ENCODE results near the gene PHOX2A. TPM values are rescaled to one million over a fixed set of nuclear protein-coding genes. Genes with fewer than 3 reads are reported as not detected.

PHOX2A gene
- total RNA-seq, 3 donors from 2014 or later (not counting 1 experiment from before 2014, with no cell fraction given) = not detected

GRCh38 chr11:72228229-72228843, 15.6 kb downstream of the PHOX2A start:
- no peak overlapping the region for H3K4me3 ChIP-seq (ENCODE audit: low read length)
- DNase-seq (no peak), ATAC-seq (no peak)
- Mint-ChIP-seq H3K4me3 (no peak overlapping the region), H3K27ac (no peak overlapping the region), H3K9me3 (no peaks in the 10 kb centered on the region), H3K27me3 (ENCODE audit: low read depth in 2 of 2) (no peaks in the 10 kb centered on the region), H3K36me3 (no peaks in the 10 kb centered on the region), H3K4me1 (peaks cover 8 to 42% of the 10 kb centered on the region in 2 donors)
- intact Hi-C loops (cut with micrococcal nuclease) = no loop called here
- 95% methylated on average over 16 of the region's 16 CpGs for WGBS (ENCODE audit: insufficient coverage)
- no peaks in the 10 kb centered on the region for H3K27me3 ChIP-seq (ENCODE audit: control insufficient read depth, insufficient read depth, low read length)
- H3K36me3 ChIP-seq (ENCODE audit: control insufficient read depth, insufficient read depth, low read length) = peaks cover 48% of the 10 kb centered on the region
- TF ChIP-seq, protein P1, sequence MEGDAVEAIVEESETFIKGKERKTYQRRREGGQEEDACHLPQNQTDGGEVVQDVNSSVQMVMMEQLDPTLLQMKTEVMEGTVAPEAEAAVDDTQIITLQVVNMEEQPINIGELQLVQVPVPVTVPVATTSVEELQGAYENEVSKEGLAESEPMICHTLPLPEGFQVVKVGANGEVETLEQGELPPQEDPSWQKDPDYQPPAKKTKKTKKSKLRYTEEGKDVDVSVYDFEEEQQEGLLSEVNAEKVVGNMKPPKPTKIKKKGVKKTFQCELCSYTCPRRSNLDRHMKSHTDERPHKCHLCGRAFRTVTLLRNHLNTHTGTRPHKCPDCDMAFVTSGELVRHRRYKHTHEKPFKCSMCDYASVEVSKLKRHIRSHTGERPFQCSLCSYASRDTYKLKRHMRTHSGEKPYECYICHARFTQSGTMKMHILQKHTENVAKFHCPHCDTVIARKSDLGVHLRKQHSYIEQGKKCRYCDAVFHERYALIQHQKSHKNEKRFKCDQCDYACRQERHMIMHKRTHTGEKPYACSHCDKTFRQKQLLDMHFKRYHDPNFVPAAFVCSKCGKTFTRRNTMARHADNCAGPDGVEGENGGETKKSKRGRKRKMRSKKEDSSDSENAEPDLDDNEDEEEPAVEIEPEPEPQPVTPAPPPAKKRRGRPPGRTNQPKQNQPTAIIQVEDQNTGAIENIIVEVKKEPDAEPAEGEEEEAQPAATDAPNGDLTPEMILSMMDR (IDR thresholded peaks at IDR 0.05) = no peak
- H3K4me1 ChIP-seq (ENCODE audit: control insufficient read depth, insufficient read depth, low read length) = peaks cover 25% of the 10 kb centered on the region
- H3K27ac ChIP-seq (ENCODE audit: low read length) = no peak overlapping the region
- no peaks in the 10 kb centered on the region for H3K9me3 ChIP-seq (ENCODE audit: control insufficient read depth, insufficient read depth, low read length)

- Histone ChIP-seq H3K4me3 (ENCODE audit: low read length) (no peak overlapping the region), H3K9me3 (ENCODE audit: control insufficient read depth, insufficient read depth, low read length) (no peaks in the 10 kb centered on the region), H3K27me3 (ENCODE audit: control insufficient read depth, insufficient read depth, low read length) (no peaks in the 10 kb centered on the region), H3K36me3 (ENCODE audit: control insufficient read depth, insufficient read depth, low read length) (peaks cover 42% of the 10 kb centered on the region), H3K27ac (ENCODE audit: low read length) (no peak overlapping the region), H3K4me1 (ENCODE audit: control insufficient read depth, insufficient read depth, low read length) (peaks cover 29% of the 10 kb centered on the region)
- Mint-ChIP-seq H3K36me3 (no peaks in the 10 kb centered on the region), H3K9me3 (no peaks in the 10 kb centered on the region), H3K4me3 (no peak overlapping the region), H3K4me1 (peaks cover 13 to 48% of the 10 kb centered on the region in 2 donors), H3K27ac (no peak overlapping the region), H3K27me3 (ENCODE audit: low read depth in 2 of 2) (no peaks in the 10 kb centered on the region)
- whole genome bisulfite sequencing (ENCODE audit: insufficient coverage) = 94% methylated on average over 14 of the region's 14 CpGs
- ATAC-seq (no peak), DNase-seq (no peak)
- intact Hi-C loops (cut with micrococcal nuclease) = no loop called here
- TF ChIP-seq, protein P1 (IDR thresholded peaks at IDR 0.05) = no peak
Measured at GRCh38 chr11:72227316-72228228, 16.4 kb downstream of the PHOX2A start.

DNA sequence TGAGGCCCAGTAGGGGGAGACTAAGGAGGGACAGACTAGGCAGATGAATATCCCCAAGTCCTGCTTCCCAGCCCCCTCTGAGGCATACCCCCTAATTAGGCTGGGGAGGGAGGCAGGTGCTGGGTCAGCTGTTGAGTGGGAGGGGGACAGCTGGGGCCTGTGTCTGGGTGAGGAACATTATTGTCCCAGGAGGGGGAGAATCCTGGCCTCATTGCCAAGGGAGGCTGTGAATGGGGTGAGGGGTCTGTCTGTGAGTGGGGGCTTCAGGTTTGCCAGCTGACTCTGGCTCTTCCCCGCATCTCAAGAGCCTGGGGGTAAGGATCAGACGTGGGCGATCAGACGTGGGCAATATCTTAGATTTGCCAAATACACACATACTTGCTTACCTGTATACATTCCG, 17.3 kb downstream of the PHOX2A start:
- Mint-ChIP-seq H3K9me3 (no peaks in the 10 kb centered on the region), H3K4me3 (no peak overlapping the region), H3K4me1 (peaks cover 19 to 52% of the 10 kb centered on the region in 2 donors), H3K27ac (no peak overlapping the region), H3K36me3 (no peaks in the 10 kb centered on the region), H3K27me3 (ENCODE audit: low read depth in 2 of 2) (no peaks in the 10 kb centered on the region)
- Histone ChIP-seq H3K27ac (ENCODE audit: low read length) (no peak overlapping the region), H3K27me3 (ENCODE audit: control insufficient read depth, insufficient read depth, low read length) (no peaks in the 10 kb centered on the region), H3K36me3 (ENCODE audit: control insufficient read depth, insufficient read depth, low read length) (peaks cover 33% of the 10 kb centered on the region), H3K9me3 (ENCODE audit: control insufficient read depth, insufficient read depth, low read length) (no peaks in the 10 kb centered on the region), H3K4me1 (ENCODE audit: control insufficient read depth, insufficient read depth, low read length) (peaks cover 38% of the 10 kb centered on the region), H3K4me3 (ENCODE audit: low read length) (no peak overlapping the region)
- DNase-seq = no peak
- WGBS (ENCODE audit: insufficient coverage) = 97% methylated on average over 5 of the region's 5 CpGs
- intact Hi-C loops (cut with micrococcal nuclease) = no loop called here
- no peak for ATAC-seq
- TF ChIP-seq, protein P1 (IDR thresholded peaks at IDR 0.05) = no peak

All from natural killer cell (primary cell).